ENCODE measurements around the gene GANAB.
"Not testable (repeated sequence)": the region's sequence is repeated elsewhere in the genome, so short reads cannot be mapped to it uniquely, and the experiment has no call there.

The GANAB gene

GRCh38 chr11:62621027-62621566 is 25.3 kb downstream of the GANAB start:
- DNase-seq, result no peak

GRCh38 chr11:62616957-62617356 is 29.5 kb downstream of the GANAB start:
- DNase-seq, result not testable (repeated sequence)

GRCh38 chr11:62615521-62615920 is 30.9 kb downstream of the GANAB start:
- no peak for DNase-seq

GRCh38 chr11:62614275-62614674 is 32.1 kb downstream of the GANAB start:
- no peak for DNase-seq

- DNase-seq, result no peak
Measured at GRCh38 chr11:62613291-62613778, 33.1 kb downstream of the GANAB start.

GRCh38 chr11:62612366-62613290 is 33.8 kb downstream of the GANAB start, which contains the start of the genes EML3 and ROM1:
TSS of gene EML3 (minus strand) at chr11:62612775. CDS start at chr11:62612457, 318 bp downstream.
TSS of gene ROM1 (plus strand) at chr11:62613257. CDS start at chr11:62613282, 25 bp downstream.
- DNase-seq, result peak; percentile 75

- DNase-seq, result peak; percentile 65
Measured at GRCh38 chr11:62611705-62612365, 34.6 kb downstream of the GANAB start.

GRCh38 chr11:62610814-62611704 is 35.4 kb downstream of the GANAB start:
- DNase-seq, result no peak

- DNase-seq, result no peak
Measured at GRCh38 chr11:62610403-62610802, 36.0 kb downstream of the GANAB start.

- no peak for DNase-seq
Measured at GRCh38 chr11:62608776-62609175, 37.6 kb downstream of the GANAB start.

- no peak for DNase-seq
Measured at GRCh38 chr11:62607714-62608113, 38.7 kb downstream of the GANAB start.

GRCh38 chr11:62605902-62606301 is 40.5 kb downstream of the GANAB start:
- no peak for DNase-seq

- DNase-seq, result no peak
Measured at GRCh38 chr11:62605467-62605866, 40.9 kb downstream of the GANAB start.

GRCh38 chr11:62604460-62605120 is 41.8 kb downstream of the GANAB start:
- DNase-seq, result no peak

GRCh38 chr11:62603776-62604299 is 42.6 kb downstream of the GANAB start:
- no peak for DNase-seq

- no peak for DNase-seq
Measured at GRCh38 chr11:62603072-62603408, 43.4 kb downstream of the GANAB start.

GRCh38 chr11:62602141-62603071 is 44.0 kb downstream of the GANAB start:
- DNase-seq, result peak; percentile 81

- peak; percentile 99 for DNase-seq
Measured at GRCh38 chr11:62601372-62602140, 44.9 kb downstream of the GANAB start, which contains the start of gene MTA2. TSS of gene MTA2 (minus strand) at chr11:62601865. CDS start at chr11:62601450, 415 bp downstream.

- DNase-seq, result peak; percentile 57
Measured at GRCh38 chr11:62601122-62601371, 45.4 kb downstream of the GANAB start.

Data from NCI-H1092 treated with DMSO at 0.1 percent for 48 hours (cell line).